ENCODE results near the gene EDN3.

The EDN3 gene, protein sequence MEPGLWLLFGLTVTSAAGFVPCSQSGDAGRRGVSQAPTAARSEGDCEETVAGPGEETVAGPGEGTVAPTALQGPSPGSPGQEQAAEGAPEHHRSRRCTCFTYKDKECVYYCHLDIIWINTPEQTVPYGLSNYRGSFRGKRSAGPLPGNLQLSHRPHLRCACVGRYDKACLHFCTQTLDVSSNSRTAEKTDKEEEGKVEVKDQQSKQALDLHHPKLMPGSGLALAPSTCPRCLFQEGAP
- total RNA-seq: 0.52 to 1.4 (median 0.78) reads per million in 3 donors

- no peaks in the 10 kb centered on the region for H3K4me1 ChIP-seq (ENCODE audit: control insufficient read depth, insufficient read depth, low read length, poor library complexity, severe bottlenecking)
- no peak within 1 kb of the TSS for H3K27ac ChIP-seq (ENCODE audit: insufficient read depth, low read length, poor library complexity, severe bottlenecking)
- no peak for DNase-seq
- no peaks in the 10 kb centered on the region for H3K36me3 ChIP-seq (ENCODE audit: control insufficient read depth, insufficient read depth, low read length)
- peaks cover 8% of the 10 kb centered on the region for H3K27me3 ChIP-seq (replicated peaks; ENCODE audit: control insufficient read depth, insufficient read depth, low read length, poor library complexity, severe bottlenecking)
- H3K9me3 ChIP-seq (ENCODE audit: control insufficient read depth, low read length): no peaks in the 10 kb centered on the region
- H3K4me3 ChIP-seq (ENCODE audit: insufficient read depth, low read depth, low read length, poor library complexity, severe bottlenecking): no peak within 1 kb of the TSS
Observed at GRCh38 chr20:59300333-59301081, at the start of gene EDN3. EDN3 (plus strand) TSS chr20:59300611; CDS start chr20:59300813, 202 bp downstream.

- Histone ChIP-seq H3K4me1 (ENCODE audit: control insufficient read depth, insufficient read depth, low read length, poor library complexity, severe bottlenecking) (peaks cover 38% of the 10 kb centered on the region), H3K4me3 (ENCODE audit: insufficient read depth, low read depth, low read length, poor library complexity, severe bottlenecking) (no peak overlapping the region), H3K27me3 (replicated peaks; ENCODE audit: control insufficient read depth, insufficient read depth, low read length, poor library complexity, severe bottlenecking) (no peaks in the 10 kb centered on the region), H3K27ac (ENCODE audit: insufficient read depth, low read length, poor library complexity, severe bottlenecking) (peak overlapping the region; percentile 59), H3K36me3 (ENCODE audit: control insufficient read depth, insufficient read depth, low read length) (peaks cover 17% of the 10 kb centered on the region), H3K9me3 (ENCODE audit: control insufficient read depth, low read length) (no peaks in the 10 kb centered on the region)
- peak in 1 of 3 donors; percentile 12 for DNase-seq
Observed at GRCh38 chr20:59253325-59253724, 47.1 kb upstream of the EDN3 start.

GRCh38 chr20:59253779-59254319 is 46.6 kb upstream of the EDN3 start:
- H3K36me3 ChIP-seq (ENCODE audit: control insufficient read depth, insufficient read depth, low read length): peaks cover 17% of the 10 kb centered on the region
- no peak overlapping the region for H3K4me3 ChIP-seq (ENCODE audit: insufficient read depth, low read depth, low read length, poor library complexity, severe bottlenecking)
- H3K27me3 ChIP-seq (replicated peaks; ENCODE audit: control insufficient read depth, insufficient read depth, low read length, poor library complexity, severe bottlenecking): no peaks in the 10 kb centered on the region
- H3K27ac ChIP-seq (ENCODE audit: insufficient read depth, low read length, poor library complexity, severe bottlenecking): peak overlapping the region; percentile 59
- no peaks in the 10 kb centered on the region for H3K9me3 ChIP-seq (ENCODE audit: control insufficient read depth, low read length)
- peaks cover 43% of the 10 kb centered on the region for H3K4me1 ChIP-seq (ENCODE audit: control insufficient read depth, insufficient read depth, low read length, poor library complexity, severe bottlenecking)
- DNase-seq: peak; percentile 15 to 20 (median 19)

DNA sequence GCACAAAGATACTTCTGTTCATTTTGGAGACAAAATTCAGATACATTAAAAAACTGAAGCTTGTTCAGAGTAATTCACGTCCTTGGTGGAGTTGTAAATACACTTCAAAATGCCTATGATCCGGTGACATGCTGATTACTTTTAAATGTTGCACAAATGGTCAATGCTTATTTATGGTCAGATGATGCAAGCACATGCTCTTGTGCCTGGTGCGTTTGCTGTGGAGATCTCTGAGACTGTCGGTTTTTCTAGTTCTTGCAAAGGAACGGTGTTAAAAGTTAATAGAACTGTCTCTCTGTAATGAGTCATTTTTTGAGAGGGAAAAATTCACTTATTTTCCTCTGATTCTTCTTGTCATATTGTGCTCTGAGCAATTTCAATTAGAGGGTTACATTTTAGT is 45.2 kb upstream of the EDN3 start:
- Histone ChIP-seq H3K9me3 (ENCODE audit: control insufficient read depth, low read length) (no peaks in the 10 kb centered on the region), H3K27ac (ENCODE audit: insufficient read depth, low read length, poor library complexity, severe bottlenecking) (no peak overlapping the region), H3K36me3 (ENCODE audit: control insufficient read depth, insufficient read depth, low read length) (peaks cover 7% of the 10 kb centered on the region), H3K4me1 (ENCODE audit: control insufficient read depth, insufficient read depth, low read length, poor library complexity, severe bottlenecking) (peaks cover 43% of the 10 kb centered on the region), H3K4me3 (ENCODE audit: insufficient read depth, low read depth, low read length, poor library complexity, severe bottlenecking) (no peak overlapping the region), H3K27me3 (replicated peaks; ENCODE audit: control insufficient read depth, insufficient read depth, low read length, poor library complexity, severe bottlenecking) (no peaks in the 10 kb centered on the region)
- no peak for DNase-seq

GRCh38 chr20:59258221-59258621 is 42.2 kb upstream of the EDN3 start:
- no peak overlapping the region for H3K4me3 ChIP-seq (ENCODE audit: insufficient read depth, low read depth, low read length, poor library complexity, severe bottlenecking)
- DNase-seq: no peak
- H3K36me3 ChIP-seq (ENCODE audit: control insufficient read depth, insufficient read depth, low read length): no peaks in the 10 kb centered on the region
- H3K9me3 ChIP-seq (ENCODE audit: control insufficient read depth, low read length): no peaks in the 10 kb centered on the region
- H3K27me3 ChIP-seq (replicated peaks; ENCODE audit: control insufficient read depth, insufficient read depth, low read length, poor library complexity, severe bottlenecking): no peaks in the 10 kb centered on the region
- no peak overlapping the region for H3K27ac ChIP-seq (ENCODE audit: insufficient read depth, low read length, poor library complexity, severe bottlenecking)
- H3K4me1 ChIP-seq (ENCODE audit: control insufficient read depth, insufficient read depth, low read length, poor library complexity, severe bottlenecking): peaks cover 32% of the 10 kb centered on the region

DNA sequence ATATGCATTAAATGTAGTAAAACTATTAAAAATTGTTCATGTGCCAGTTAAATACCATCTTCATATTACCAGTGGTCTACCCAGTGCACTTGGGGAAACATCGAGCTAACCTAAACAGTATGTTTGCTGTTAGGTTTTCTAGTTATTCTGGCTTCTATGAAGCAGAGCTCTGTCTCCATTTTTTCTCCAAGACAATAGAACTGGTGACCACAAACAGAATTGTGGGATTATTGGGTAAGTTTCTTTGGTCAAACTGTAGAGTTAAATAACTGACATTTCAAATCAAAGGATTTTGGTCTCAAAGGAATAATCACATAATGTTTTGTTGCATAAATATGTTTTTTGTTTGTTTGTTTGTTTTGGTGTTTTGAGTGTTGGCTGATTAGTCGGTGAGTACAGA is 40.5 kb upstream of the EDN3 start:
- Histone ChIP-seq H3K27me3 (replicated peaks; ENCODE audit: control insufficient read depth, insufficient read depth, low read length, poor library complexity, severe bottlenecking) (no peaks in the 10 kb centered on the region), H3K27ac (ENCODE audit: insufficient read depth, low read length, poor library complexity, severe bottlenecking) (no peak overlapping the region), H3K4me3 (ENCODE audit: insufficient read depth, low read depth, low read length, poor library complexity, severe bottlenecking) (no peak overlapping the region), H3K4me1 (ENCODE audit: control insufficient read depth, insufficient read depth, low read length, poor library complexity, severe bottlenecking) (peaks cover 16% of the 10 kb centered on the region), H3K36me3 (ENCODE audit: control insufficient read depth, insufficient read depth, low read length) (no peaks in the 10 kb centered on the region), H3K9me3 (ENCODE audit: control insufficient read depth, low read length) (no peaks in the 10 kb centered on the region)
- no peak for DNase-seq

- Histone ChIP-seq H3K36me3 (ENCODE audit: control insufficient read depth, insufficient read depth, low read length) (no peaks in the 10 kb centered on the region), H3K4me1 (ENCODE audit: control insufficient read depth, insufficient read depth, low read length, poor library complexity, severe bottlenecking) (no peaks in the 10 kb centered on the region), H3K9me3 (ENCODE audit: control insufficient read depth, low read length) (no peaks in the 10 kb centered on the region), H3K27me3 (replicated peaks; ENCODE audit: control insufficient read depth, insufficient read depth, low read length, poor library complexity, severe bottlenecking) (no peaks in the 10 kb centered on the region), H3K27ac (ENCODE audit: insufficient read depth, low read length, poor library complexity, severe bottlenecking) (no peak overlapping the region), H3K4me3 (ENCODE audit: insufficient read depth, low read depth, low read length, poor library complexity, severe bottlenecking) (no peak overlapping the region)
- DNase-seq: no peak
Observed at GRCh38 chr20:59265298-59265697, 35.1 kb upstream of the EDN3 start.

DNA sequence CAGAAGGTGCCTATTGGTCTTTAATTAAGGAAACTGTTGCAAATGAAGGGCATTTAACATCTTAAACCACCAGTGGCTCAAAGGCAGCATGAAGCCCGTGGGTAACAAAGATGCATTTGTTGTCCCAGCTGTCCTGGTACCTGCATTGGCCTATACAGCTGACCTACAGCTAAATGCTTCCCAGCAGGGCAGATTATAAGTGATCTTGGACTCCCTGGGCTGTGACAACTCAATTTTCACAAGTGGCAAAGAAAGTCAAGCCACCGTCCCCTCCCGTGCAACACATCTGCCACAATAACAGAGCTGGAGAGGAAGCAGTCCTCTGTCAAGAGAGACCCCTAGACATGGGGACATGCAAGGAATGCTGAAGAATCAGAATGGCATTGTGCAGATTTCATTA is 31.5 kb upstream of the EDN3 start:
- DNase-seq: no peak
- Histone ChIP-seq H3K9me3 (ENCODE audit: control insufficient read depth, low read length) (no peaks in the 10 kb centered on the region), H3K27me3 (replicated peaks; ENCODE audit: control insufficient read depth, insufficient read depth, low read length, poor library complexity, severe bottlenecking) (no peaks in the 10 kb centered on the region), H3K27ac (ENCODE audit: insufficient read depth, low read length, poor library complexity, severe bottlenecking) (no peak overlapping the region), H3K36me3 (ENCODE audit: control insufficient read depth, insufficient read depth, low read length) (no peaks in the 10 kb centered on the region), H3K4me3 (ENCODE audit: insufficient read depth, low read depth, low read length, poor library complexity, severe bottlenecking) (no peak overlapping the region), H3K4me1 (ENCODE audit: control insufficient read depth, insufficient read depth, low read length, poor library complexity, severe bottlenecking) (peaks cover 5% of the 10 kb centered on the region)

DNA sequence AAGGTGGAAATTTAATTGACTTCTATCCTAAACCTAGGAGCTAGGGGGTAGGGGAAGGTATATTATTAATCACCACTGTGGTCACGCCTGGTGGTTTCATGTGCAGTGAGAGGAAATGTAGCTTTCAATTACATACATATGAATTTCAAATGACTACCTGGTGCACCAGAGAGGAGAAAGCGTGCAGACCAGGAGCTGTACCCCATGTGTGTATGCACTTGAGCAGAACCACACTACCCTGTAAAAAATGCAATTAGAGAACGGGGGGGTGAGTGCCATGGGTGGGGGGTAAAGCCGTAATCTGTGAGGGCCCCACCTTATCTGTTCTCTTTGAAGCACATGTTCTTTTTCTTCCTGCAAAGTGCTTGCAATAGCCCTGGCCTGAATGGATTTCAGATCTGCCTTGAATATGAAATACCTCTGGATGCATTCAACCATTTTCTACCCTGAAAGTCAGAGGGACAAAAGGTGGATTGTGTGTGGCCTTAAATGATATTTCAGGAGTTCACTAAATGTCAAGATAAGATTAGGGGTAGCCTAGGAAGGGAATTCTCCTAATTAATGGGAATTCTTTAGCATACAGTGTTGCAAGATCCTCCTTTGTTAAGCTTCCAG is 30.9 kb upstream of the EDN3 start:
- H3K27ac ChIP-seq (ENCODE audit: insufficient read depth, low read length, poor library complexity, severe bottlenecking): no peak overlapping the region
- no peaks in the 10 kb centered on the region for H3K36me3 ChIP-seq (ENCODE audit: control insufficient read depth, insufficient read depth, low read length)
- no peak overlapping the region for H3K4me3 ChIP-seq (ENCODE audit: insufficient read depth, low read depth, low read length, poor library complexity, severe bottlenecking)
- H3K9me3 ChIP-seq (ENCODE audit: control insufficient read depth, low read length): no peaks in the 10 kb centered on the region
- DNase-seq: no peak
- peaks cover 9% of the 10 kb centered on the region for H3K4me1 ChIP-seq (ENCODE audit: control insufficient read depth, insufficient read depth, low read length, poor library complexity, severe bottlenecking)
- no peaks in the 10 kb centered on the region for H3K27me3 ChIP-seq (replicated peaks; ENCODE audit: control insufficient read depth, insufficient read depth, low read length, poor library complexity, severe bottlenecking)

- Histone ChIP-seq H3K27me3 (replicated peaks; ENCODE audit: control insufficient read depth, insufficient read depth, low read length, poor library complexity, severe bottlenecking) (no peaks in the 10 kb centered on the region), H3K27ac (ENCODE audit: insufficient read depth, low read length, poor library complexity, severe bottlenecking) (no peak overlapping the region), H3K9me3 (ENCODE audit: control insufficient read depth, low read length) (no peaks in the 10 kb centered on the region), H3K36me3 (ENCODE audit: control insufficient read depth, insufficient read depth, low read length) (no peaks in the 10 kb centered on the region), H3K4me3 (ENCODE audit: insufficient read depth, low read depth, low read length, poor library complexity, severe bottlenecking) (no peak overlapping the region), H3K4me1 (ENCODE audit: control insufficient read depth, insufficient read depth, low read length, poor library complexity, severe bottlenecking) (peaks cover 9% of the 10 kb centered on the region)
- DNase-seq: no peak
Observed at GRCh38 chr20:59270380-59270779, 30.0 kb upstream of the EDN3 start.

All from effector memory CD4-positive, alpha-beta T cell (primary cell).